ENCODE measurements around the gene KDM1A. TPM values are rescaled to one million over a fixed set of nuclear protein-coding genes. Genes with fewer than 3 reads are reported as not detected.

KDM1A gene
- total and polyA plus RNA-seq, 2 donors = 34.8 to 118 TPM

DNA sequence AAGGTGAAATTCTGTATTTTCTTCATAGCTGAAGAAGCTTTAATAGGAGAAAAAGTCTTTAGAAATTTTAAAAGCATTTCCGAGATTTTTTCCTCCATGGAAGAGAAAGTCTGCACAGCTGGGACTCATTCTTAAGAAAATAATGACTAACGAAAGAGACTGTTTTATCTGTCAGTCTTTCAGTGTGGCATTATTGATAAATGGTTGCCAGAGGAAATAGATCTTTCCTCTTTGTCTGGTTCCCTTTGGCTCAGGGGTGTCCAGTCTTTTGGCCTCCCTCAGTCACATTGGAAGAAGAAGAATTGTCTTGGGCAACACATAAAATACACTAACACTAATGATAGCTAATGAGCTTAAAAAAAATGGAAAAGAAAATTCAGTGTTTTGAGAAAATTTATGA, 49.9 kb downstream of the KDM1A start:
- Histone ChIP-seq H3K27ac (ENCODE audit: low read depth in 1 of 2, low read length in 1 of 2) (no peak overlapping the region), H3K27me3 (ENCODE audit: control insufficient read depth in 2 of 2, insufficient read depth in 1 of 2, low read length in 1 of 2) (no peaks in the 10 kb centered on the region), H3K36me3 (ENCODE audit: control insufficient read depth in 2 of 2, insufficient read depth in 2 of 2, low read length in 1 of 2) (peaks cover 50 to 81% of the 10 kb centered on the region in 2 donors), H3K9me3 (ENCODE audit: control insufficient read depth in 2 of 2, insufficient read depth in 1 of 2, low read length in 1 of 2) (no peaks in the 10 kb centered on the region), H3K4me3 (ENCODE audit: low read length in 2 of 2) (no peak overlapping the region), H3K4me1 (ENCODE audit: control insufficient read depth in 2 of 2, insufficient read depth in 2 of 2, low read length in 2 of 2) (no peaks in the 10 kb centered on the region)
- 96% methylated on average over 2 of the region's 2 CpGs for WGBS
- no peak for DNase-seq (ENCODE audit: low read depth in 6 of 9, low spot score in 9 of 9)

DNA sequence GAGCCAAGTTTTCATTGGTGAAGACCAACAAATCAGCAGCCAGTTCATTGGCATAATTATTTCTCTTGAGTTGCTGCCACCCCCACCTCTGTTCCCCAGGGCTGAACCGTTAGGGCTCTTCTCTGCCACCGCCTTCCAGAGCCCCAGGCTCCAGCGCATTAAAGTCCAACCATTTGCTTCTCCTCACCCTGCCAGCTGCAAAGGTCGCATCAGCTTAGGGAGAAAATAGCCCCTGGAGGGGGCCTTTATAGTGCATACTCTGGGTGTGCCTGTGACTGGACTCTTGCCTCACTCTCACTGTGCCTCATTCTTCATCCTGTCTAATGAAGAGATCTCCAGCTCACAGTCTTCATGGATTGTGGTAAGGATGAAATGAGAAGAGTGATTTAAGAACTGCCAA, 50.4 kb downstream of the KDM1A start:
- no peak for DNase-seq (ENCODE audit: low read depth in 6 of 9, low spot score in 9 of 9)
- no peaks in the 10 kb centered on the region for H3K27me3 ChIP-seq (ENCODE audit: control insufficient read depth in 2 of 2, insufficient read depth in 1 of 2, low read length in 1 of 2)
- H3K4me1 ChIP-seq (ENCODE audit: control insufficient read depth in 2 of 2, insufficient read depth in 2 of 2, low read length in 2 of 2) = no peaks in the 10 kb centered on the region
- peaks cover 47 to 75% of the 10 kb centered on the region in 2 donors for H3K36me3 ChIP-seq (ENCODE audit: control insufficient read depth in 2 of 2, insufficient read depth in 2 of 2, low read length in 1 of 2)
- H3K9me3 ChIP-seq (ENCODE audit: control insufficient read depth in 2 of 2, insufficient read depth in 1 of 2, low read length in 1 of 2) = no peaks in the 10 kb centered on the region
- WGBS = 96% methylated on average over 4 of the region's 4 CpGs
- H3K4me3 ChIP-seq (ENCODE audit: low read length in 2 of 2) = no peak overlapping the region
- H3K27ac ChIP-seq (ENCODE audit: low read depth in 1 of 2, low read length in 1 of 2) = no peak overlapping the region

DNA sequence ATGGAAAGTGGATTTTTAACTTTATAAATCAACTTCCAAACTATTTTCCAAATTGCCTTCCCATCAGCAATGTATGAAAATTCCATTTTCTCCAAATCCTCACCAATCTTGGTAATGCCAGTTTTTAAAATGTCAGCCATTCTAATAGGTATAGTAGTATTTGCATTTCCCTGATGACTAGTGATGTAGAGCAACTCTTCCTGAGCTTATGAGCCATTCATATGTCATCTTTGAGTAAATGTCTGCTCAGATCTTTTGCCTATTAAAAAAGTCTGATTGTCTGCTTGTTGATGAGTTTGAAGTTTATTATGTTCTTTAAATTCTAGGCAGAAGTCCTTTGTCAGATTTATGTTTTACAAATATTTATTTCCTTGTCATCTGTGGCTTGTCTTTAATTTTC, 54.7 kb downstream of the KDM1A start:
- H3K27me3 ChIP-seq (ENCODE audit: control insufficient read depth in 2 of 2, insufficient read depth in 1 of 2, low read length in 1 of 2) = no peaks in the 10 kb centered on the region
- no peaks in the 10 kb centered on the region for H3K4me1 ChIP-seq (ENCODE audit: control insufficient read depth in 2 of 2, insufficient read depth in 2 of 2, low read length in 2 of 2)
- H3K36me3 ChIP-seq (ENCODE audit: control insufficient read depth in 2 of 2, insufficient read depth in 2 of 2, low read length in 1 of 2) = peaks cover 56 to 67% of the 10 kb centered on the region in 2 donors
- no peaks in the 10 kb centered on the region for H3K9me3 ChIP-seq (ENCODE audit: control insufficient read depth in 2 of 2, insufficient read depth in 1 of 2, low read length in 1 of 2)
- DNase-seq (ENCODE audit: low read depth in 6 of 9, low spot score in 9 of 9) = no peak
- H3K27ac ChIP-seq (ENCODE audit: low read depth in 1 of 2, low read length in 1 of 2) = no peak overlapping the region
- H3K4me3 ChIP-seq (ENCODE audit: low read length in 2 of 2) = no peak overlapping the region

DNA sequence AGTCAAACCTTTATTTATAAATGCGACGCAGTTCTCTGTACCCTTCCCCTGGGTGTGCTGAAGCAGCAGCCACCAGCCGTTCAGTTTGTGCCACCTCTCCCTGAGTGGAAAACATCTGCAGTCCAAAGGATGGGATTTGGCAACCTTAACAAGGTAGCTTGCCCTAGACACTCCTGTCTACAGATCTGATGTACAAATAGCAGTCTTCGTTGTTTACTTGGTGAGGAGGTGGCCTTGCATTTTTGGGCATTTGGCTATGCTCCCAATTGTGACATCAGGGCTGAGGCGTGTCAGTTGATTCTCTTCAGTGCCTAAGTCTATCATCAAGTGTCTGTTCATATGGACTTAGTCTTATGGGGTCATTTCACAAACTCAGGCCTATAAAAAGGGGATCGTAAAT, 59.8 kb downstream of the KDM1A start:
- H3K4me1 ChIP-seq (ENCODE audit: control insufficient read depth in 2 of 2, insufficient read depth in 2 of 2, low read length in 2 of 2) = no peaks in the 10 kb centered on the region
- no peak overlapping the region for H3K27ac ChIP-seq (ENCODE audit: low read depth in 1 of 2, low read length in 1 of 2)
- no peak for DNase-seq (ENCODE audit: low read depth in 6 of 9, low spot score in 9 of 9)
- 98% methylated on average over 6 of the region's 6 CpGs for WGBS
- no peaks in the 10 kb centered on the region for H3K27me3 ChIP-seq (ENCODE audit: control insufficient read depth in 2 of 2, insufficient read depth in 1 of 2, low read length in 1 of 2)
- peaks cover 69 to 80% of the 10 kb centered on the region in 2 donors for H3K36me3 ChIP-seq (ENCODE audit: control insufficient read depth in 2 of 2, insufficient read depth in 2 of 2, low read length in 1 of 2)
- no peak overlapping the region for H3K4me3 ChIP-seq (ENCODE audit: low read length in 2 of 2)
- H3K9me3 ChIP-seq (ENCODE audit: control insufficient read depth in 2 of 2, insufficient read depth in 1 of 2, low read length in 1 of 2) = no peaks in the 10 kb centered on the region

DNA sequence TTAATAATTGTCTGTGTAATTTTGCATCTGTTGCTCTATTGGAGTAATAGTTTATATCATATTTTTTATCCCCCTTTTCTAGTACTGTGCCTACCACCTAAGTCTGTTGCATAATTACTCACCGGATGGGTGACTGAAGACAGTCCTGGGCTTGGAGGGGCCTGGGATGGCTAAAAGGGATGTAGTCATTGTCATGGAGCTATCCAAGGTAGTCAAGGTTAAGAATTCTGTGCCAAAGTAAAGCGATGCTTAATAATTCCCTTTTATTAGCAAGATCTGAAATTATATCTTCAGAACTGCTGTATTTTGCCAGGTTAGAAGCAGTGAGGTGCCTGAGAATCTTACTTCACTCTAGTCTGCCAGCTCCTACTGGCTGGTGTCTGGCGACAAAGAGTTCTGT, 61.6 kb downstream of the KDM1A start:
- H3K9me3 ChIP-seq (ENCODE audit: control insufficient read depth in 2 of 2, insufficient read depth in 1 of 2, low read length in 1 of 2) = no peaks in the 10 kb centered on the region
- no peak for DNase-seq (ENCODE audit: low read depth in 6 of 9, low spot score in 9 of 9)
- 98% methylated on average over 3 of the region's 3 CpGs for WGBS
- peaks cover 80 to 92% of the 10 kb centered on the region in 2 donors for H3K36me3 ChIP-seq (ENCODE audit: control insufficient read depth in 2 of 2, insufficient read depth in 2 of 2, low read length in 1 of 2)
- no peak overlapping the region for H3K27ac ChIP-seq (ENCODE audit: low read depth in 1 of 2, low read length in 1 of 2)
- no peak overlapping the region for H3K4me3 ChIP-seq (ENCODE audit: low read length in 2 of 2)
- H3K4me1 ChIP-seq (ENCODE audit: control insufficient read depth in 2 of 2, insufficient read depth in 2 of 2, low read length in 2 of 2) = no peaks in the 10 kb centered on the region
- no peaks in the 10 kb centered on the region for H3K27me3 ChIP-seq (ENCODE audit: control insufficient read depth in 2 of 2, insufficient read depth in 1 of 2, low read length in 1 of 2)

DNA sequence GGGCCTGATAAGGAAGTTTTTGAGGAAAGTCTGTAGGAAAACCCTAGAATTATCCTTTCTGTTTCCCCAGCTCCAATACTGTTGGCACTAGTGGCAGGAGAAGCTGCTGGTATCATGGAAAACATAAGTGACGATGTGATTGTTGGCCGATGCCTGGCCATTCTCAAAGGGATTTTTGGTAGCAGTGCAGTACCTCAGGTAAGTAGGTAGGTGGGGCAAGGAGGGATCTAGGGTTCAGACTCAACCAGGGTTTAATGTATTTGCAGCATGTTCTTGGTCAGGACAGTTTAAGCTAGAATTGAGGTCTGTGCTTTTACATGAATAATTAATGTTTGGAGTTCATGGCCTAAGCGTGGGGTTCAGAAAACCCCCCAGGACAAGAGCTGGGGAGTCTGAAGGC, 62.1 kb downstream of the KDM1A start:
- Histone ChIP-seq H3K4me1 (ENCODE audit: control insufficient read depth in 2 of 2, insufficient read depth in 2 of 2, low read length in 2 of 2) (no peaks in the 10 kb centered on the region), H3K27me3 (ENCODE audit: control insufficient read depth in 2 of 2, insufficient read depth in 1 of 2, low read length in 1 of 2) (no peaks in the 10 kb centered on the region), H3K9me3 (ENCODE audit: control insufficient read depth in 2 of 2, insufficient read depth in 1 of 2, low read length in 1 of 2) (no peaks in the 10 kb centered on the region), H3K27ac (ENCODE audit: low read depth in 1 of 2, low read length in 1 of 2) (no peak overlapping the region), H3K4me3 (ENCODE audit: low read length in 2 of 2) (no peak overlapping the region), H3K36me3 (ENCODE audit: control insufficient read depth in 2 of 2, insufficient read depth in 2 of 2, low read length in 1 of 2) (peaks cover 83 to 94% of the 10 kb centered on the region in 2 donors)
- DNase-seq (ENCODE audit: low read depth in 6 of 9, low spot score in 9 of 9) = no peak
- WGBS = 98% methylated on average over 3 of the region's 3 CpGs

DNA sequence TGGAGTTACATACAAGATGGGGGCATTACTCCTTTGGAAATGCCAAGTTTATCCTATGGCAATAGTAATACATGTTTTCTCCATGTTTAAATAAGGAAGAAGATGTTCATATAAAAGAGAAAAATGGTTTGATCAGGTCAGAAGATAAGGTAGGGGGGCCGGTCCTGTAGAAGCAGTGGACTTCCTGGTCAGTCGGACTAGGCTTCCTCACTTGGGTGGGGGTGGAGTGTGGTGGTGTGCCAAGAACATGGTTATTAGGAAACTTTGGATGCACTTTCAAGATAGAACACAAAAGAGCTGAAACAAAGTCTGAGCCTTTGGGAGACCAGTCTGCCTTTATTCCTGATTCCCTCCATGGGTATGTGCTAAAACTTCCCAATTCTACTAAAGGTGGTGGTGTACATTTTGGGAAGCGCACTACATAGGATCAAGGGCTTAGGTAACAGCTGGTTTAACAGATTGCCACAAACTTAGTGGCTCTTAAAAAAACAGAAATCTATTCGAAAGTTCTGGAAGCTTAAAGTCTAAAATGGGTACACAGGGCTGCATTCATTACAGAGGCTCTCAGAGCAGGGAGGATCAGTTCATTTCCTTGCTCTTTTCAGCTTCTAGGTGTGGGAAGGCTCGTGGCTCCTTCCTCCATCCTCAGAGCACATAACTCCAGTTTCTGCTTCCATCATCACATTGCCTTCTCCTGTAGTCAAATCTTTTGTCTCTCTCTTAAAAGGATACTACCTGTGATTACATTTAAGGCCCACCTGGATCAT, 64.6 kb downstream of the KDM1A start:
- peaks cover 86 to 94% of the 10 kb centered on the region in 2 donors for H3K36me3 ChIP-seq (ENCODE audit: control insufficient read depth in 2 of 2, insufficient read depth in 2 of 2, low read length in 1 of 2)
- H3K27ac ChIP-seq (ENCODE audit: low read depth in 1 of 2, low read length in 1 of 2) = no peak overlapping the region
- no peak for DNase-seq (ENCODE audit: low read depth in 6 of 9, low spot score in 9 of 9)
- H3K4me3 ChIP-seq (ENCODE audit: low read length in 2 of 2) = no peak overlapping the region
- no peaks in the 10 kb centered on the region for H3K27me3 ChIP-seq (ENCODE audit: control insufficient read depth in 2 of 2, insufficient read depth in 1 of 2, low read length in 1 of 2)
- H3K9me3 ChIP-seq (ENCODE audit: control insufficient read depth in 2 of 2, insufficient read depth in 1 of 2, low read length in 1 of 2) = no peaks in the 10 kb centered on the region
- WGBS = 98% methylated on average over 5 of the region's 5 CpGs
- H3K4me1 ChIP-seq (ENCODE audit: control insufficient read depth in 2 of 2, insufficient read depth in 2 of 2, low read length in 2 of 2) = no peaks in the 10 kb centered on the region

DNA sequence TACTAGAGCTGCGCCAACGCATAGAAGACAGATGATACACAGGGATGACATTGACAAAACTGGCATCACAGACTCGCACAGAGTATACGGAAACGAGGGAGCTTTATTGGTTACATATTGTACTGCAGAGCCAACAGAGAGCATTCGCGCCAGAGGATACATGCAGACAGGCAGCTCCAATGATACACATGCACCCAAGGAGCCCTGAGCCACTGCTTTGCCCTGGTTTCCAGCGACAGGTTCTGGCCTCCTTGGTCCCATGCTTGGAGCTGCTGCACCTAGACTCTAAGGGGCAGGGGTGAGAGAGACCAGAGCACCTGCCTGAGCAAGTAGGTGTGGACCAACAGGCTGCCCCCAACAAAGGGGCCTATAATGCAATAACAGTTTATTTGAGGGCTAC, 65.6 kb downstream of the KDM1A start:
- H3K4me1 ChIP-seq (ENCODE audit: control insufficient read depth in 2 of 2, insufficient read depth in 2 of 2, low read length in 2 of 2) = no peaks in the 10 kb centered on the region
- peaks cover 79 to 85% of the 10 kb centered on the region in 2 donors for H3K36me3 ChIP-seq (ENCODE audit: control insufficient read depth in 2 of 2, insufficient read depth in 2 of 2, low read length in 1 of 2)
- no peak overlapping the region for H3K27ac ChIP-seq (ENCODE audit: low read depth in 1 of 2, low read length in 1 of 2)
- no peaks in the 10 kb centered on the region for H3K27me3 ChIP-seq (ENCODE audit: control insufficient read depth in 2 of 2, insufficient read depth in 1 of 2, low read length in 1 of 2)
- no peak overlapping the region for H3K4me3 ChIP-seq (ENCODE audit: low read length in 2 of 2)
- 98% methylated on average over 8 of the region's 8 CpGs for WGBS
- H3K9me3 ChIP-seq (ENCODE audit: control insufficient read depth in 2 of 2, insufficient read depth in 1 of 2, low read length in 1 of 2) = no peaks in the 10 kb centered on the region
- no peak for DNase-seq (ENCODE audit: low read depth in 6 of 9, low spot score in 9 of 9)

DNA sequence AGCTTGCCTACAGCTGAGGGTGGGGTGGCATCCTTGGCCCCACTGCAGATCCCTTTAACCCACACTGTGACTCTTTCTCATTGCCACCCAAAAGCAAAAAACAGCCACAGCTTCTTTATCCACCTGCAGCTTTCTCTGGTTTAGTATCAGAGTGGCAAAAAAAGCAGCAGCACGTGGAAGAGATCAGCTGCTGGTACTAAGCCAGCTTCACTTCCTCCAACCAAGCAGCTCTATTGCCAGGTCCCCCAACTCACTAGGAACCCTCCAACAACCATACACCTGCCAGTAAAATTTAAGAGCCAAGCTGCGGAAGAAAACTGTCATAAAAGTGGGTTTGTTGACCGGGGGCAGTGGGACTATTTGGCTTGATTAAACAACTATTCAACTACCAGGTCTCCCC, 66.4 kb downstream of the KDM1A start:
- Histone ChIP-seq H3K4me3 (ENCODE audit: low read length in 2 of 2) (no peak overlapping the region), H3K27ac (ENCODE audit: low read depth in 1 of 2, low read length in 1 of 2) (no peak overlapping the region), H3K9me3 (ENCODE audit: control insufficient read depth in 2 of 2, insufficient read depth in 1 of 2, low read length in 1 of 2) (no peaks in the 10 kb centered on the region), H3K4me1 (ENCODE audit: control insufficient read depth in 2 of 2, insufficient read depth in 2 of 2, low read length in 2 of 2) (no peaks in the 10 kb centered on the region), H3K36me3 (ENCODE audit: control insufficient read depth in 2 of 2, insufficient read depth in 2 of 2, low read length in 1 of 2) (peaks cover 72 to 85% of the 10 kb centered on the region in 2 donors), H3K27me3 (ENCODE audit: control insufficient read depth in 2 of 2, insufficient read depth in 1 of 2, low read length in 1 of 2) (no peaks in the 10 kb centered on the region)
- DNase-seq (ENCODE audit: low read depth in 6 of 9, low spot score in 9 of 9) = no peak
- WGBS = 89% methylated on average over 3 of the region's 3 CpGs
